Measurements from ENCODE around the gene GLI3. TPM values are rescaled to one million over a fixed set of nuclear protein-coding genes. Genes with fewer than 3 reads are reported as not detected.

Gene GLI3
- total RNA-seq, 4 donors from 2014 or later = 23.1 to 41.3 (median 24.6) TPM

GRCh38 chr7:42237811-42238541 lies 967 bp upstream of the GLI3 start:
- no peaks in the 10 kb centered on the region for H3K27me3 ChIP-seq
- 3% methylated on average over 41 of the region's 66 CpGs for WGBS
- DNase-seq (ENCODE audit: low spot score in 2 of 2) = peak; percentile 89
- H3K36me3 ChIP-seq = no peaks in the 10 kb centered on the region
- peak overlapping the region; percentile 79 for H3K4me3 ChIP-seq
- no peaks in the 10 kb centered on the region for H3K9me3 ChIP-seq
- TF ChIP-seq CTCF (IDR thresholded peaks at IDR 0.05) (no peak), EP300 (IDR thresholded peaks at IDR 0.05) (no peak), POLR2AphosphoS5 (IDR thresholded peaks at IDR 0.05) (no peak), POLR2A (IDR thresholded peaks at IDR 0.05) (no peak)
- H3K27ac ChIP-seq = peak overlapping the region; percentile 97
- peaks cover 62% of the 10 kb centered on the region for H3K4me1 ChIP-seq

- peaks cover 77% of the 10 kb centered on the region for H3K4me1 ChIP-seq
- peak; percentile 82 for DNase-seq (ENCODE audit: low spot score in 2 of 2)
These were observed 588 bp downstream of the GLI3 start for GRCh38 chr7:42236266-42236975.

GRCh38 chr7:42235741-42236161 lies 1.3 kb downstream of the GLI3 start:
- Histone ChIP-seq H3K27ac (peak overlapping the region; percentile 97), H3K4me1 (peaks cover 78% of the 10 kb centered on the region), H3K4me3 (peak overlapping the region; percentile 79), H3K36me3 (no peaks in the 10 kb centered on the region), H3K27me3 (no peaks in the 10 kb centered on the region), H3K9me3 (no peaks in the 10 kb centered on the region)
- TF ChIP-seq POLR2A (IDR thresholded peaks at IDR 0.05) = no peak
- no peak for TF ChIP-seq CTCF (IDR thresholded peaks at IDR 0.05)
- no peak for TF ChIP-seq EP300 (IDR thresholded peaks at IDR 0.05)
- no peak for TF ChIP-seq POLR2AphosphoS5 (IDR thresholded peaks at IDR 0.05)
- peak in 1 of 2 donors; percentile 79 for DNase-seq (ENCODE audit: low spot score in 2 of 2)
- 3% methylated on average over 15 of the region's 15 CpGs for WGBS

More at GRCh38 chr7:42236266-42236975, 588 bp downstream of the GLI3 start:
- H3K27me3 ChIP-seq = no peaks in the 10 kb centered on the region
- peak overlapping the region; percentile 97 for H3K27ac ChIP-seq
- H3K4me3 ChIP-seq = peak overlapping the region; percentile 79
- WGBS = 0% methylated on average over 31 of the region's 76 CpGs
- H3K36me3 ChIP-seq = no peaks in the 10 kb centered on the region
- H3K9me3 ChIP-seq = no peaks in the 10 kb centered on the region
- peak in 1 of 3 donors; percentile 41 for TF ChIP-seq POLR2AphosphoS5 (IDR thresholded peaks at IDR 0.05)
- no peak for TF ChIP-seq CTCF (IDR thresholded peaks at IDR 0.05)
- TF ChIP-seq POLR2A (IDR thresholded peaks at IDR 0.05) = peak in 1 of 2 donors; percentile 33
- no peak for TF ChIP-seq EP300 (IDR thresholded peaks at IDR 0.05)

GRCh38 chr7:42234736-42235135 lies 2.3 kb downstream of the GLI3 start:
- Histone ChIP-seq H3K4me1 (peaks cover 74% of the 10 kb centered on the region), H3K9me3 (no peaks in the 10 kb centered on the region), H3K4me3 (peak overlapping the region; percentile 79), H3K27me3 (no peaks in the 10 kb centered on the region), H3K36me3 (no peaks in the 10 kb centered on the region), H3K27ac (peak overlapping the region; percentile 97)
- TF ChIP-seq EP300 (IDR thresholded peaks at IDR 0.05) (no peak), POLR2AphosphoS5 (IDR thresholded peaks at IDR 0.05) (no peak), CTCF (IDR thresholded peaks at IDR 0.05) (no peak), POLR2A (IDR thresholded peaks at IDR 0.05) (no peak)
- DNase-seq (ENCODE audit: low spot score in 2 of 2) = no peak
- 32% methylated on average over 3 of the region's 3 CpGs for WGBS

All from suprapubic skin (tissue), 4 donors.